ENCODE measurements around the gene CDK5.

- TF ChIP-seq EZH2 (IDR thresholded peaks at IDR 0.05; ENCODE audit: borderline replicate concordance, low read depth, low read length, poor library complexity, severe bottlenecking) (no peak), CTCF (conservative IDR thresholded peaks at IDR 0.05; ENCODE audit: low read depth, low read length) (no peak)
Observed at GRCh38 chr7:151012031-151012692, 45.5 kb downstream of the CDK5 start.
